Naive thymus-derived CD4-positive, alpha-beta T cell (primary cell): ENCODE measurements around the gene KLF11. TPM values are rescaled to one million over a fixed set of nuclear protein-coding genes. Genes with fewer than 3 reads are reported as not detected.

Experiments
- ATAC-seq: fragments of 150-1000 bp; cut with Tn5 transposase; 2 replicates; pipeline ENCODE4 v1.10.0; 2021; ENCODE audit warnings: mild to moderate bottlenecking, moderate library complexity
- CTCF ChIA-PET: fragments of 350-600 bp; sonication (Branson Sonifier 250); formaldehyde crosslinking; loops from one replicate; lab custom pipeline; 2021; ENCODE audit warnings: antibody characterized with exemption; lab: Charles Lee
- POLR2A ChIA-PET: fragments of 350-600 bp; sonication (Branson Sonifier 250); formaldehyde crosslinking; loops from one replicate; lab custom pipeline; 2021; ENCODE audit warnings: antibody characterized with exemption, inconsistent platforms; lab: Charles Lee
- DNase-seq, 9 donors: peaks; one replicate each; pipeline versions ENCODE4 v3.0.0 to v3.0.0-alpha.2; 2020 to 2022; ENCODE audit warnings: mixed read lengths in 1 of 9
- H3K27ac ChIP-seq: one replicate; pipeline ENCODE4 v1.7.0; 2013; ENCODE audit warnings: mild to moderate bottlenecking, low read depth, low read length, moderate library complexity
- H3K27me3 ChIP-seq, 2 donors: one replicate each; pipeline ENCODE4 v1.7.0; 2013; ENCODE audit warnings: low read length in 2 of 2, mild to moderate bottlenecking in 2 of 2, moderate library complexity in 2 of 2; ENCODE audit not compliant: control insufficient read depth in 2 of 2, insufficient read depth in 2 of 2
- H3K36me3 ChIP-seq, 3 experiments: 1 replicate in 2 of 3; 2 replicates in 1 of 3; pipeline ENCODE4 v1.7.0; 2013; ENCODE audit warnings: low read length in 3 of 3, mild to moderate bottlenecking in 3 of 3, moderate library complexity in 1 of 3; ENCODE audit not compliant: insufficient read depth in 3 of 3, control insufficient read depth in 2 of 3
- H3K4me1 ChIP-seq, 2 donors: one replicate each; pipeline ENCODE4 v1.7.0; 2013; ENCODE audit warnings: low read length in 2 of 2, mild to moderate bottlenecking in 2 of 2, moderate library complexity in 1 of 2; ENCODE audit not compliant: control insufficient read depth in 2 of 2, insufficient read depth in 2 of 2
- H3K4me3 ChIP-seq: 2 replicates; pipeline ENCODE4 v1.7.0; 2013; ENCODE audit warnings: mild to moderate bottlenecking, low read length
- H3K9me3 ChIP-seq, 3 experiments: 1 replicate in 2 of 3; 2 replicates in 1 of 3; pipeline ENCODE4 v1.7.0; 2013; ENCODE audit warnings: low read length in 3 of 3; ENCODE audit not compliant: control insufficient read depth in 2 of 3
- H3K27ac Mint-ChIP-seq, 9 donors: one replicate each; pipeline ENCODE4 v1.8.0; 2020 to 2022; ENCODE audit warnings: mixed read lengths in 9 of 9, mild to moderate bottlenecking in 8 of 9, moderate library complexity in 5 of 9, inconsistent platforms in 2 of 9
- H3K27me3 Mint-ChIP-seq, 5 donors: one replicate each; pipeline ENCODE4 v1.8.0; 2021 to 2022; ENCODE audit warnings: mixed read lengths in 5 of 5, mild to moderate bottlenecking in 1 of 5
- H3K36me3 Mint-ChIP-seq, 5 donors: one replicate each; pipeline ENCODE4 v1.8.0; 2020 to 2022; ENCODE audit warnings: mixed read lengths in 5 of 5, mild to moderate bottlenecking in 3 of 5, inconsistent platforms in 1 of 5
- H3K4me1 Mint-ChIP-seq, 7 donors: one replicate each; pipeline ENCODE4 v1.8.0; 2020 to 2022; ENCODE audit warnings: mixed read lengths in 7 of 7, mild to moderate bottlenecking in 3 of 7, inconsistent platforms in 1 of 7
- H3K4me3 Mint-ChIP-seq, 10 donors: one replicate each; pipeline ENCODE4 v1.8.0; 2020 to 2022; ENCODE audit warnings: mild to moderate bottlenecking in 10 of 10, mixed read lengths in 10 of 10, moderate library complexity in 6 of 10, inconsistent platforms in 2 of 10
- H3K9me3 Mint-ChIP-seq, 11 donors: one replicate each; pipeline ENCODE4 v1.8.0; 2020 to 2022; ENCODE audit warnings: mixed read lengths in 11 of 11, mild to moderate bottlenecking in 4 of 11, inconsistent platforms in 1 of 11, moderate library complexity in 1 of 11
- intact Hi-C, 2 donors: fragments of 100-400 bp; cut with micrococcal nuclease; formaldehyde crosslinking; loops; one replicate each; pipeline ENCODE4 v1.15.1; 2023
- polyA plus RNA-seq, 2 donors: library from polyadenylated mRNA; unstranded; fragments of 300-500 nt; fragmentation: Illumina TruSeq; gene quantifications; one replicate each; pipeline ENCODE4 v1.2.3, GENCODE V29; 2021
- total RNA-seq, 6 experiments: library from RNA in 5 of 6; stranded (reverse) in 5 of 6; gene quantifications; 1 replicate in 5 of 6; 2 replicates in 1 of 6; pipeline ENCODE4 v1.2.3 and lab custom pipeline; 2021 to 2026

The KLF11 gene
- total and polyA plus RNA-seq, 7 experiments from 2014 or later, result 1.3 to 48.6 (median 4.8) TPM

DNA sequence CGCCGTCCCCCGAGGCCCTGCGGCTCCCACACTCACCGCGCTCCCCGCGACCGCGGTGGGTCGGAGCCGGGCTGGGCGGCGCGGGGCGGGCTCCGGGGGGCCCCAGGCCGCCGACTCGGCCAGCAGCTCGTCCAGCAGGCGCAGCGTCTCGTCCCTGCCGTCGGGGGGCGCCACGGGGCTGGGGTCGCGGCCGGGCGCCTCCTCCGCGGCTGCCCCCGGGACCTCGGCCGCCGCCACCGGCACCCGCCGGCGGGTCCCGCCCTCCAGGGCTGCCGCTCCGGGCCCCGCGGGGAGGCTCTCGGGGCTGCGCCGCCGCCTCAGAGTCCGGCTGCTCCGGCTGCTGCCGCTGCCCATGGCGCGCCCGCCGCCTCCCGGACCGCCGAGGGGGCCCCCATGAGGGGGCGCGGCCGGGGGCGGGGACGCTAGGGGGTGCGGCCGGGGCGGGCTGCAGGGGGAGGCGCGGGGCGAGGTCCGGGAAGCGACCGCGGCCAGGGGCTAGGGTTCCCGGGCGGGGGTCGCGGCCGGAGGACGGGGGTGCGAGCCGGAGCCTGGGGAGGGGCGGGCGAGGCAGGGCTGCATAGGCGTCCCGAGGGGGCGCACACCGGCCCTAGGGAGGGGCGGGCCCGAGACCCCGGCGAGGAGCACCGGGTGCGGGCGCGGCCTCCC is 36.7 kb downstream of the KLF11 start, which contains the start of gene CYS1:
TSS of gene CYS1 (minus strand) at position 542 of the 666 bp plus-strand sequence. CDS start at position 354, 188 bp downstream.
- CTCF ChIA-PET, result no interaction called here
- H3K27me3 Mint-ChIP-seq, result peaks cover 73 to 83% (median 79%) of the 10 kb centered on the region in 5 donors
- Histone ChIP-seq H3K4me3 (peak within 1 kb of the TSS; percentile 32), H3K9me3 (no peaks in the 10 kb centered on the region), H3K4me1 (peaks cover 9 to 11% of the 10 kb centered on the region in 2 donors), H3K27ac (no peak within 1 kb of the TSS), H3K27me3 (peaks cover 0 to 13% of the 10 kb centered on the region in 2 donors), H3K36me3 (no peaks in the 10 kb centered on the region)
- H3K4me3 Mint-ChIP-seq, result peak within 1 kb of the TSS; percentile 78 to 96 (median 87)
- H3K27ac Mint-ChIP-seq, result peak within 1 kb of the TSS in 5 of 9 donors; percentile 49 to 64 (median 51)
- DNase-seq (peak in 1 of 9 donors; percentile 47), ATAC-seq (peak; percentile 36)
- peaks cover 9 to 25% (median 14%) of the 10 kb centered on the region in 7 donors for H3K4me1 Mint-ChIP-seq
- peaks cover 0 to 4% (median 0%) of the 10 kb centered on the region in 5 donors for H3K36me3 Mint-ChIP-seq
- intact Hi-C loops, result loop anchor here in 1 of 2 donors (2.0 kb wide), 1 partner anchor 41 kb away; no protein-coding TSS in a partner anchor
- H3K9me3 Mint-ChIP-seq, result no peaks in the 10 kb centered on the region
- POLR2A ChIA-PET, result no interaction called here

GRCh38 chr2:10080536-10081304 is 37.4 kb downstream of the KLF11 start:
- Histone ChIP-seq H3K4me1 (peaks cover 9 to 11% of the 10 kb centered on the region in 2 donors), H3K27ac (no peak overlapping the region), H3K9me3 (no peaks in the 10 kb centered on the region), H3K27me3 (peaks cover 0 to 17% of the 10 kb centered on the region in 2 donors), H3K36me3 (no peaks in the 10 kb centered on the region), H3K4me3 (peak overlapping the region; percentile 32)
- Mint-ChIP-seq H3K4me3 (peak overlapping the region; percentile 64 to 85 (median 78)), H3K9me3 (no peaks in the 10 kb centered on the region), H3K27ac (peak overlapping the region in 2 of 9 donors; percentile 20 to 41), H3K4me1 (peaks cover 9 to 25% (median 14%) of the 10 kb centered on the region in 7 donors), H3K27me3 (peaks cover 70 to 83% (median 79%) of the 10 kb centered on the region in 5 donors), H3K36me3 (peaks cover 0 to 4% (median 0%) of the 10 kb centered on the region in 5 donors)
- peak in 7 of 9 donors; percentile 26 to 45 (median 35) for DNase-seq
- ChIA-PET POLR2A (interaction anchor here (0.7 kb wide), 1 partner anchor 338 kb away, joined by 3 read pairs; no protein-coding TSS in a partner anchor), CTCF (interaction anchor here (0.9 kb wide), 1 partner anchor 12 kb away, joined by 4 read pairs; no protein-coding TSS in a partner anchor)
- peak; percentile 69 for ATAC-seq
- intact Hi-C loops, result loop anchor here in 1 of 2 donors (2.0 kb wide), 1 partner anchor 40 kb away; no protein-coding TSS in a partner anchor

DNA sequence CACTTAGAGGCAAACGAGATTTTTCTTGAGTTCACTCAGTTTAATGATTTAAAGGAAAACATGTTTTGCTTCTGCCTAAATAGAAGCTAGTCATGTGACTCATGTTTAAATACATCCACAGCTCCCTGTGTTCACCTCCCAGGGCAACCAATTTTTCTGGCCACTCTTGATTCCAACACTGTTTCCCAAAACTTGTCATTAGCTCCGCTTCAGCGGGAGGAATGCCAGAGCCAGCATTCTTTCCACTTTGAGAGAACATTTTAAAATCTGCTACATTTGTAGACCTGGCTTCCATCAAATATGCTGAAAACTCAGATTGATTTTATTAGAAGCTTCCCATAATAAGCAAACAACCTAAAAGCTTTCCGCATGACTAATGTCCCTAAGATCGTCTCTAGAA is 39.7 kb downstream of the KLF11 start:
- Mint-ChIP-seq H3K4me1 (peaks cover 9 to 25% (median 14%) of the 10 kb centered on the region in 7 donors), H3K27ac (no peak overlapping the region), H3K4me3 (no peak overlapping the region), H3K36me3 (peaks cover 0 to 4% (median 0%) of the 10 kb centered on the region in 5 donors), H3K9me3 (peaks cover 0 to 2% (median 0%) of the 10 kb centered on the region in 11 donors), H3K27me3 (peaks cover 64 to 82% (median 72%) of the 10 kb centered on the region in 5 donors)
- H3K36me3 ChIP-seq, result no peaks in the 10 kb centered on the region
- intact Hi-C loops, result no loop called here
- no peak overlapping the region for H3K4me3 ChIP-seq
- H3K4me1 ChIP-seq, result peaks cover 9 to 11% of the 10 kb centered on the region in 2 donors
- ChIA-PET POLR2A (interaction anchor here (0.8 kb wide), 1 partner anchor 20 kb away, joined by 6 read pairs; no protein-coding TSS in a partner anchor), CTCF (interaction anchor here (0.7 kb wide), 2 partner anchors 17 to 326 kb away, joined by 3 to 5 read pairs; no protein-coding TSS in a partner anchor)
- no peak for ATAC-seq
- no peak for DNase-seq
- peaks cover 0 to 13% of the 10 kb centered on the region in 2 donors for H3K27me3 ChIP-seq
- no peak overlapping the region for H3K27ac ChIP-seq
- H3K9me3 ChIP-seq, result no peaks in the 10 kb centered on the region

GRCh38 chr2:10083692-10084211 is 40.4 kb downstream of the KLF11 start:
- intact Hi-C loops, result no loop called here
- H3K9me3 ChIP-seq, result no peaks in the 10 kb centered on the region
- no peaks in the 10 kb centered on the region for H3K36me3 ChIP-seq
- Mint-ChIP-seq H3K27me3 (peaks cover 57 to 82% (median 65%) of the 10 kb centered on the region in 5 donors), H3K4me1 (peaks cover 9 to 18% (median 14%) of the 10 kb centered on the region in 7 donors), H3K27ac (no peak overlapping the region), H3K9me3 (peaks cover 0 to 2% (median 0%) of the 10 kb centered on the region in 11 donors), H3K36me3 (peaks cover 0 to 4% (median 0%) of the 10 kb centered on the region in 5 donors), H3K4me3 (no peak overlapping the region)
- ChIA-PET POLR2A (no interaction called here), CTCF (interaction anchor here (0.7 kb wide), 1 partner anchor 17 kb away, joined by 3 read pairs; no protein-coding TSS in a partner anchor)
- no peak overlapping the region for H3K27ac ChIP-seq
- H3K4me1 ChIP-seq, result peaks cover 9 to 11% of the 10 kb centered on the region in 2 donors
- no peak for DNase-seq
- H3K4me3 ChIP-seq, result no peak overlapping the region
- H3K27me3 ChIP-seq, result peaks cover 0 to 8% of the 10 kb centered on the region in 2 donors
- no peak for ATAC-seq

- Histone ChIP-seq H3K4me3 (no peak overlapping the region), H3K4me1 (peaks cover 9 to 11% of the 10 kb centered on the region in 2 donors), H3K9me3 (no peaks in the 10 kb centered on the region), H3K36me3 (no peaks in the 10 kb centered on the region), H3K27ac (no peak overlapping the region), H3K27me3 (peaks cover 0 to 8% of the 10 kb centered on the region in 2 donors)
- Mint-ChIP-seq H3K36me3 (peaks cover 0 to under 1% (median 0%) of the 10 kb centered on the region in 5 donors), H3K4me1 (peaks cover 6 to 12% (median 9%) of the 10 kb centered on the region in 7 donors), H3K27ac (no peak overlapping the region), H3K27me3 (peaks cover 55 to 80% (median 62%) of the 10 kb centered on the region in 5 donors), H3K4me3 (no peak overlapping the region), H3K9me3 (peaks cover 0 to 2% (median 0%) of the 10 kb centered on the region in 11 donors)
- POLR2A ChIA-PET, result no interaction called here
- no peak for ATAC-seq
- DNase-seq, result no peak
- CTCF ChIA-PET, result interaction anchor here (1.2 kb wide), 1 partner anchor 12 kb away, joined by 4 read pairs; no protein-coding TSS in a partner anchor
- intact Hi-C loops, result no loop called here
Observed at GRCh38 chr2:10084223-10084865, 41.0 kb downstream of the KLF11 start.
